H1 (cell line): Measurements from ENCODE around the gene SEC11A. TPM values are rescaled to one million over a fixed set of nuclear protein-coding genes. Genes with fewer than 3 reads are reported as not detected.

ENCODE experiments used
- CTCF ChIA-PET: fragments of 300-600 bp; sonication (Branson Sonifier 250); formaldehyde crosslinking; loops from one replicate; lab custom pipeline; 2021; ENCODE audit not compliant: partially characterized antibody; lab: Charles Lee
- POLR2A ChIA-PET: fragments of 300-600 bp; sonication (Branson Sonifier 250); formaldehyde crosslinking; loops from one replicate; lab custom pipeline; 2021; ENCODE audit warnings: inconsistent platforms; ENCODE audit not compliant: partially characterized antibody; lab: Charles Lee
- DNase-seq, 2 experiments: peaks; one replicate each; pipeline versions ENCODE4 v3.0.0 to v3.0.0-alpha.2; 2010 to 2022; ENCODE audit warnings: low spot score in 2 of 2, low read depth in 1 of 2, mixed read lengths in 1 of 2
- FAIRE-seq: peaks from 2 replicates; lab custom pipeline; 2011; peaks lifted over from hg19 to GRCh38; lab: Jason Lieb, UNC
- H2AFZ ChIP-seq: 2 replicates; pipeline ENCODE4 v1.8.1; 2012; ENCODE audit warnings: low read length, inconsistent platforms
- H2AK5ac ChIP-seq: 2 replicates; pipeline ENCODE4 v1.6.1; 2013; ENCODE audit warnings: low read depth, low read length
- H2BK120ac ChIP-seq: replicated peaks from 2 replicates; pipeline ENCODE3; 2013; ENCODE audit warnings: low read depth, low read length, inconsistent platforms
- H2BK12ac ChIP-seq: 2 replicates; pipeline ENCODE4 v1.6.1; 2013; ENCODE audit warnings: low read depth, low read length
- H2BK15ac ChIP-seq: 2 replicates; pipeline ENCODE4 v1.6.1; 2013; ENCODE audit warnings: low read length
- H2BK20ac ChIP-seq: 2 replicates; pipeline ENCODE4 v1.6.1; 2013; ENCODE audit warnings: low read length
- H2BK5ac ChIP-seq: 2 replicates; pipeline ENCODE4 v1.6.1; 2013; ENCODE audit warnings: low read depth, low read length
- H3K14ac ChIP-seq: 2 replicates; pipeline ENCODE4 v1.6.1; 2013; ENCODE audit warnings: inconsistent platforms; ENCODE audit not compliant: insufficient read length
- H3K18ac ChIP-seq: 2 replicates; pipeline ENCODE4 v1.6.1; 2013; ENCODE audit warnings: low read length; ENCODE audit errors: extremely low read depth
- H3K23ac ChIP-seq: 2 replicates; pipeline ENCODE4 v1.6.1; 2013; ENCODE audit warnings: inconsistent platforms; ENCODE audit not compliant: insufficient read length
- H3K23me2 ChIP-seq: 2 replicates; pipeline ENCODE4 v1.6.1; 2013; ENCODE audit warnings: low read depth, low read length
- H3K27ac ChIP-seq: 2 replicates; pipeline ENCODE4 v1.6.1; 2011; ENCODE audit warnings: low read depth, low read length, inconsistent platforms
- H3K27me3 ChIP-seq, 4 experiments: replicated peaks in 1 of 4; 1 replicate in 1 of 4; 2 replicates in 3 of 4; pipeline versions ENCODE4 v1.6.1 to v1.8.1; 2011 to 2013; ENCODE audit warnings: low read length in 3 of 4, mild to moderate bottlenecking in 3 of 4, inconsistent platforms in 2 of 4, mixed read lengths in 2 of 4, moderate library complexity in 1 of 4; ENCODE audit not compliant: control insufficient read depth in 3 of 4, insufficient read depth in 3 of 4; ENCODE audit errors: extremely low read depth in 1 of 4
- H3K36me3 ChIP-seq, 4 experiments: 2 replicates each; pipeline versions ENCODE4 v1.6.1 to v1.8.1; 2011 to 2013; ENCODE audit warnings: mild to moderate bottlenecking in 4 of 4, low read length in 3 of 4, moderate library complexity in 2 of 4, control low read depth in 1 of 4, inconsistent platforms in 1 of 4; ENCODE audit not compliant: insufficient read depth in 4 of 4, control insufficient read depth in 2 of 4
- H3K4ac ChIP-seq: replicated peaks from 2 replicates; pipeline ENCODE3; 2013; ENCODE audit warnings: low read length, low read depth, mixed read lengths, inconsistent platforms; ENCODE audit not compliant: insufficient read length
- H3K4me1 ChIP-seq, 4 experiments: replicated peaks in 1 of 4; 1 replicate in 1 of 4; 2 replicates in 3 of 4; pipeline versions ENCODE4 v1.6.1 to v1.8.1; 2011 to 2013; ENCODE audit warnings: low read length in 3 of 4, inconsistent platforms in 2 of 4, mixed read lengths in 1 of 4; ENCODE audit not compliant: insufficient read depth in 4 of 4, control insufficient read depth in 3 of 4
- H3K4me2 ChIP-seq, 2 experiments: 2 replicates each; pipeline versions ENCODE4 v1.6.1 to v1.8.1; 2011 to 2013; ENCODE audit warnings: low read depth in 2 of 2, low read length in 2 of 2, control low read depth in 1 of 2, inconsistent platforms in 1 of 2, mild to moderate bottlenecking in 1 of 2; ENCODE audit not compliant: insufficient read depth in 1 of 2
- H3K4me3 ChIP-seq, 4 experiments: fragments of 200-600, 300-600 bp in 1 of 4; sonication (generic), shearing (Covaris generic), sonication (Bioruptor Twin) in 1 of 4; 2 replicates each; pipeline versions ENCODE4 v1.5.1 to v1.8.1; 2011 to 2016; ENCODE audit warnings: low read length in 4 of 4, low read depth in 3 of 4, control low read depth in 2 of 4, inconsistent platforms in 2 of 4, mild to moderate bottlenecking in 2 of 4, mixed read lengths in 1 of 4, moderate library complexity in 1 of 4; ENCODE audit not compliant: insufficient read depth in 2 of 4; ENCODE audit errors: extremely low read depth in 1 of 4
- H3K56ac ChIP-seq: replicated peaks from 2 replicates; pipeline ENCODE3; 2013; ENCODE audit warnings: low read depth, mild to moderate bottlenecking, mixed read lengths, low read length, inconsistent platforms; ENCODE audit not compliant: insufficient read length
- H3K79me1 ChIP-seq: 2 replicates; pipeline ENCODE4 v1.6.1; 2013; ENCODE audit warnings: low read depth, low read length, control low read depth
- H3K79me2 ChIP-seq, 2 experiments: 2 replicates each; pipeline versions ENCODE4 v1.6.1 to v1.8.1; 2012 to 2013; ENCODE audit warnings: low read length in 2 of 2, mild to moderate bottlenecking in 2 of 2, inconsistent platforms in 1 of 2; ENCODE audit not compliant: insufficient read depth in 2 of 2, control insufficient read depth in 1 of 2
- H3K9ac ChIP-seq, 4 experiments: replicated peaks in 1 of 4; 1 replicate in 1 of 4; 2 replicates in 3 of 4; pipeline versions ENCODE4 v1.6.1 to v1.8.1; 2011 to 2013; ENCODE audit warnings: low read depth in 3 of 4, low read length in 3 of 4, control low read depth in 2 of 4, mild to moderate bottlenecking in 2 of 4, moderate library complexity in 2 of 4, inconsistent platforms in 1 of 4; ENCODE audit errors: extremely low read depth in 1 of 4
- H3K9me3 ChIP-seq, 2 experiments: 2 replicates each; pipeline versions ENCODE4 v1.6.1 to v1.8.1; 2012 to 2013; ENCODE audit warnings: mild to moderate bottlenecking in 2 of 2, moderate library complexity in 2 of 2, control low read depth in 1 of 2, inconsistent platforms in 1 of 2, low read depth in 1 of 2, low read length in 1 of 2, mixed read lengths in 1 of 2; ENCODE audit not compliant: insufficient read depth in 2 of 2
- H4K20me1 ChIP-seq, 2 experiments: replicated peaks in 1 of 2; 2 replicates each; pipeline versions ENCODE3 to v1.8.1; 2011 to 2013; ENCODE audit warnings: inconsistent platforms in 2 of 2, low read length in 2 of 2, mild to moderate bottlenecking in 1 of 2; ENCODE audit not compliant: insufficient read depth in 2 of 2, control insufficient read depth in 1 of 2
- H4K5ac ChIP-seq: 2 replicates; pipeline ENCODE4 v1.6.1; 2013; ENCODE audit warnings: low read length, low read depth, mixed read lengths, inconsistent platforms; ENCODE audit not compliant: insufficient read length
- H4K8ac ChIP-seq: 2 replicates; pipeline ENCODE4 v1.8.0; 2013; ENCODE audit warnings: mild to moderate bottlenecking, moderate library complexity, low read length, inconsistent platforms; ENCODE audit not compliant: insufficient read depth; ENCODE audit errors: extremely low read depth
- H4K91ac ChIP-seq: replicated peaks from 2 replicates; pipeline ENCODE3; 2013; ENCODE audit warnings: low read length, mixed read lengths, inconsistent platforms; ENCODE audit not compliant: insufficient read length
- BCL11A ChIP-seq, 2 experiments: IDR thresholded peaks; one replicate each; pipeline ENCODE4 v1.6.1; 2011; ENCODE audit warnings: low read depth in 2 of 2, low read length in 2 of 2, mild to moderate bottlenecking in 2 of 2
- CHD1 ChIP-seq: IDR thresholded peaks from 2 replicates; pipeline ENCODE4 v1.6.1; 2012; ENCODE audit warnings: low read depth, low read length, improper control_type of control experiment
- EP300 ChIP-seq, 2 experiments: IDR thresholded peaks; 1 replicate in 1 of 2; 2 replicates in 1 of 2; pipeline ENCODE4 v1.6.1; 2011 to 2012; ENCODE audit warnings: low read depth in 2 of 2, low read length in 2 of 2, mild to moderate bottlenecking in 2 of 2, borderline replicate concordance in 1 of 2, inconsistent platforms in 1 of 2, moderate library complexity in 1 of 2
- GTF2F1 ChIP-seq: IDR thresholded peaks from 2 replicates; pipeline ENCODE4 v1.6.1; 2012; ENCODE audit warnings: low read depth, low read length, improper control_type of control experiment, borderline replicate concordance
- POLR2A ChIP-seq, 2 experiments: IDR thresholded peaks; 1 replicate in 1 of 2; 2 replicates in 1 of 2; pipeline ENCODE4 v1.6.1; 2011; ENCODE audit warnings: low read depth in 2 of 2, low read length in 2 of 2, mild to moderate bottlenecking in 2 of 2; ENCODE audit errors: control extremely low read depth in 1 of 2
- SIX5 ChIP-seq: IDR thresholded peaks from 2 replicates; pipeline ENCODE4 v1.6.1; 2011; ENCODE audit warnings: mild to moderate bottlenecking, low read depth, low read length
- SP2 ChIP-seq: IDR thresholded peaks from 2 replicates; pipeline ENCODE4 v1.6.1; 2012; ENCODE audit warnings: mild to moderate bottlenecking, low read length, inconsistent platforms
- ZNF274 ChIP-seq: IDR thresholded peaks from 2 replicates; pipeline ENCODE4 v1.7.0; 2012; ENCODE audit warnings: low read length, borderline replicate concordance; ENCODE audit errors: extremely low read depth
- WGBS, 2 experiments: shearing (Covaris generic) in 1 of 2; methylation state at CpG; one replicate each; pipeline versions ENCODE4 v1.1.6 to v1.1.7; 2013 to 2015; ENCODE audit warnings: low lambda C conversion rate in 2 of 2, mixed read lengths in 2 of 2, inconsistent platforms in 1 of 2, low coverage in 1 of 2, missing lambda C conversion rate in 1 of 2; ENCODE audit not compliant: insufficient replicate concordance in 2 of 2, insufficient coverage in 1 of 2, insufficient read length in 1 of 2; ENCODE audit errors: extremely low coverage in 1 of 2, missing lambda C conversion rate in 1 of 2; 5-methylcytosine and 5-hydroxymethylcytosine counted together
- polyA plus RNA-seq, 7 experiments: library from polyadenylated mRNA; depleted of rRNA in 3 of 7; stranded (reverse) in 5 of 7; unstranded in 2 of 7; fragments of >200 nt in 5 of 7; fragments of 200-250 nt in 2 of 7; gene quantifications; 1 replicate in 5 of 7; 2 replicates in 1 of 7; 4 replicates in 1 of 7; pipeline versions ENCODE4 v1.2.1 to v1.2.3, GENCODE V29; 2011 to 2013; ENCODE audit warnings: missing spikeins in 2 of 7, mixed read lengths in 2 of 7
- total RNA-seq: library from RNA; stranded (reverse); fragmentation: NEBNext Ultra II Directional; extraction: Animal tissue kit (Norgen Biotek cat#: 25700); gene quantifications from 2 replicates; pipeline ENCODE4 v1.2.1, GENCODE V29; 2021
- TF ChIP-seq, protein P1 (sequence below): IDR thresholded peaks from 2 replicates; pipeline ENCODE4 v1.6.1; 2012; ENCODE audit warnings: low read length, inconsistent platforms
- TF ChIP-seq, protein P2 (sequence below): IDR thresholded peaks from 2 replicates; pipeline ENCODE4 v1.6.1; 2011; ENCODE audit warnings: low read length, improper control_type of control experiment
- TF ChIP-seq, protein P3 (sequence below): IDR thresholded peaks from 2 replicates; pipeline ENCODE4 v1.6.1; 2012; ENCODE audit warnings: inconsistent platforms

SEC11A gene
- total and polyA plus RNA-seq, 2 of the 8 experiments (the other 6 are each of a cell fraction or from before 2014, with no cell fraction given): 268 to 316 TPM

DNA sequence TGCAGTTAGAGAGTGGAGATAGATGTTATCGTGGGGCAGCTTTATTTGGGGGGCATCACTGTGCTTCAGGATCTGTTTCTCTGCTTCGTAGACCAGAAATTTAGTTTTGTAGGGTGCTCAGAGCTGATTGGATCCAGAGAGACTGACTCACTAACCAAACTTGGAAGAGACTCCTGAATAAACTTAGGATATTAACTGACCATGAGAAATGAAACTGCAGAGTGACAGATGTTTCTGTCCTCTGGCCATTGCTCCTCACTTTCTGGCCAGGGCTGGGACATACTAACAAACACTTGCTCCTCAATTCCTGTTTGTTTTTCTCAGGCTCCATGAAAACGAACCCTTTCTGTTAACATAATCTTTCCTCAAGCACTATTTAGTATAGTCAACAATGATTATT lies 36.8 kb upstream of the SEC11A start:
- Histone ChIP-seq H2AK5ac (no peak overlapping the region), H3K9ac (no peak overlapping the region), H2BK20ac (no peak overlapping the region), H4K91ac (no peak overlapping the region), H3K4me1 (peaks cover 3 to 13% (median 9%) of the 10 kb centered on the region in 4 experiments), H2AFZ (no peak overlapping the region), H2BK5ac (no peak overlapping the region), H2BK120ac (no peak overlapping the region), H3K4me3 (no peak overlapping the region), H3K23me2 (peaks cover 8% of the 10 kb centered on the region), H2BK12ac (no peak overlapping the region), H3K4me2 (no peak overlapping the region), H3K27ac (no peak overlapping the region), H3K4ac (no peak overlapping the region), H3K18ac (no peak overlapping the region), H3K27me3 (no peaks in the 10 kb centered on the region), H3K23ac (no peak overlapping the region), H2BK15ac (no peak overlapping the region), H4K5ac (no peak overlapping the region), H3K9me3 (no peaks in the 10 kb centered on the region), H3K79me1 (peaks cover 8% of the 10 kb centered on the region), H3K14ac (no peak overlapping the region), H3K36me3 (no peaks in the 10 kb centered on the region), H4K20me1 (peaks cover 2 to 11% of the 10 kb centered on the region in 2 experiments), H4K8ac (no peak overlapping the region), H3K56ac (no peak overlapping the region), H3K79me2 (peaks cover 24 to 81% of the 10 kb centered on the region in 2 experiments)
- DNase-seq (no peak), FAIRE-seq (no peak)
- 82% methylated on average over 3 of the region's 3 CpGs; no CpG with 5 or more reads in 1 of the 2 experiments for WGBS, 2 experiments
- ChIA-PET CTCF (interaction anchor here (0.6 to 1.3 kb wide), 6 partner anchors 26 to 164 kb away, joined by 3 to 4 read pairs (median 3); no protein-coding TSS in a partner anchor), POLR2A (interaction anchor here (0.7 to 2.6 kb wide), 5 partner anchors 10 to 152 kb away, joined by 3 to 8 read pairs (median 3); partner anchors contain the start of gene SEC11A)
- TF ChIP-seq CHD1 (no peak), POLR2A (IDR thresholded peaks at IDR 0.05; ENCODE audit: control extremely low read depth in 1 of 2, low read depth in 2 of 2, low read length in 2 of 2) (no peak), SP2 (no peak), EP300 (IDR thresholded peaks at IDR 0.05; ENCODE audit: borderline replicate concordance in 1 of 2, low read depth in 2 of 2, low read length in 2 of 2) (no peak), GTF2F1 (no peak), BCL11A (IDR thresholded peaks at IDR 0.05; ENCODE audit: low read depth in 2 of 2, low read length in 2 of 2) (no peak), SIX5 (no peak), ZNF274 (no peak)
- TF ChIP-seq, protein P1, sequence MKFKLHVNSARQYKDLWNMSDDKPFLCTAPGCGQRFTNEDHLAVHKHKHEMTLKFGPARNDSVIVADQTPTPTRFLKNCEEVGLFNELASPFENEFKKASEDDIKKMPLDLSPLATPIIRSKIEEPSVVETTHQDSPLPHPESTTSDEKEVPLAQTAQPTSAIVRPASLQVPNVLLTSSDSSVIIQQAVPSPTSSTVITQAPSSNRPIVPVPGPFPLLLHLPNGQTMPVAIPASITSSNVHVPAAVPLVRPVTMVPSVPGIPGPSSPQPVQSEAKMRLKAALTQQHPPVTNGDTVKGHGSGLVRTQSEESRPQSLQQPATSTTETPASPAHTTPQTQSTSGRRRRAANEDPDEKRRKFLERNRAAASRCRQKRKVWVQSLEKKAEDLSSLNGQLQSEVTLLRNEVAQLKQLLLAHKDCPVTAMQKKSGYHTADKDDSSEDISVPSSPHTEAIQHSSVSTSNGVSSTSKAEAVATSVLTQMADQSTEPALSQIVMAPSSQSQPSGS: no peak
- TF ChIP-seq, protein P2, sequence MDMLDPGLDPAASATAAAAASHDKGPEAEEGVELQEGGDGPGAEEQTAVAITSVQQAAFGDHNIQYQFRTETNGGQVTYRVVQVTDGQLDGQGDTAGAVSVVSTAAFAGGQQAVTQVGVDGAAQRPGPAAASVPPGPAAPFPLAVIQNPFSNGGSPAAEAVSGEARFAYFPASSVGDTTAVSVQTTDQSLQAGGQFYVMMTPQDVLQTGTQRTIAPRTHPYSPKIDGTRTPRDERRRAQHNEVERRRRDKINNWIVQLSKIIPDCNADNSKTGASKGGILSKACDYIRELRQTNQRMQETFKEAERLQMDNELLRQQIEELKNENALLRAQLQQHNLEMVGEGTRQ: no peak
- TF ChIP-seq, protein P3, sequence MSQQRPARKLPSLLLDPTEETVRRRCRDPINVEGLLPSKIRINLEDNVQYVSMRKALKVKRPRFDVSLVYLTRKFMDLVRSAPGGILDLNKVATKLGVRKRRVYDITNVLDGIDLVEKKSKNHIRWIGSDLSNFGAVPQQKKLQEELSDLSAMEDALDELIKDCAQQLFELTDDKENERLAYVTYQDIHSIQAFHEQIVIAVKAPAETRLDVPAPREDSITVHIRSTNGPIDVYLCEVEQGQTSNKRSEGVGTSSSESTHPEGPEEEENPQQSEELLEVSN: no peak
